CD4-positive, CD25-positive, alpha-beta regulatory T cell (primary cell): ENCODE results near the gene MISFA. TPM values are rescaled to one million over a fixed set of nuclear protein-coding genes. Genes with fewer than 3 reads are reported as not detected.
A peak's percentile ranks its signal among the peaks of the same experiment; 100 is the strongest.

Source experiments
- ATAC-seq, 2 donors: fragments of 150-1000 bp; cut with Tn5 transposase; one replicate each; pipeline ENCODE4 v1.10.0; 2021; ENCODE audit warnings: low read depth in 2 of 2, moderate number of reproducible peaks in 2 of 2, moderate library complexity in 1 of 2
- DNase-seq, 3 donors: peaks; one replicate each; pipeline versions ENCODE4 v3.0.0 to v3.0.0-alpha.2; 2012 to 2022; ENCODE audit warnings: mixed read lengths in 1 of 3
- H3K27ac ChIP-seq: one replicate; pipeline ENCODE4 v1.7.0; 2013; ENCODE audit warnings: mild to moderate bottlenecking, low read length; ENCODE audit not compliant: insufficient read depth, poor library complexity, severe bottlenecking
- H3K27me3 ChIP-seq: one replicate; pipeline ENCODE4 v1.7.0; 2013; ENCODE audit warnings: low read length; ENCODE audit not compliant: control insufficient read depth, insufficient read depth
- H3K36me3 ChIP-seq: one replicate; pipeline ENCODE4 v1.7.0; 2013; ENCODE audit warnings: mild to moderate bottlenecking, low read length, moderate library complexity; ENCODE audit not compliant: control insufficient read depth, insufficient read depth
- H3K4me1 ChIP-seq: 2 replicates; pipeline ENCODE4 v1.7.0; 2013; ENCODE audit warnings: mild to moderate bottlenecking, low read length; ENCODE audit not compliant: insufficient read depth, control insufficient read depth, poor library complexity, severe bottlenecking
- H3K4me3 ChIP-seq: one replicate; pipeline ENCODE4 v1.7.0; 2013; ENCODE audit warnings: low read depth, mild to moderate bottlenecking, low read length, moderate library complexity
- H3K9me3 ChIP-seq, 2 experiments: 1 replicate in 1 of 2; 2 replicates in 1 of 2; pipeline ENCODE4 v1.7.0; 2013; ENCODE audit warnings: low read length in 2 of 2, mild to moderate bottlenecking in 1 of 2, moderate library complexity in 1 of 2; ENCODE audit not compliant: control insufficient read depth in 2 of 2
- H3K27ac Mint-ChIP-seq, 3 donors: one replicate each; pipeline ENCODE4 v1.8.0; 2020 to 2022; ENCODE audit warnings: mild to moderate bottlenecking in 3 of 3, mixed read lengths in 3 of 3, moderate library complexity in 2 of 3
- H3K27me3 Mint-ChIP-seq: one replicate; pipeline ENCODE4 v1.8.0; 2022; ENCODE audit warnings: mild to moderate bottlenecking, mixed read lengths
- H3K36me3 Mint-ChIP-seq: one replicate; pipeline ENCODE4 v1.8.0; 2020; ENCODE audit warnings: mixed read lengths
- H3K4me1 Mint-ChIP-seq, 4 donors: one replicate each; pipeline ENCODE4 v1.8.0; 2020 to 2022; ENCODE audit warnings: mixed read lengths in 4 of 4, mild to moderate bottlenecking in 1 of 4
- H3K4me3 Mint-ChIP-seq, 4 donors: one replicate each; pipeline ENCODE4 v1.8.0; 2020 to 2022; ENCODE audit warnings: mild to moderate bottlenecking in 4 of 4, mixed read lengths in 4 of 4, moderate library complexity in 3 of 4
- H3K9me3 Mint-ChIP-seq, 7 donors: one replicate each; pipeline ENCODE4 v1.8.0; 2020 to 2022; ENCODE audit warnings: mixed read lengths in 7 of 7, mild to moderate bottlenecking in 3 of 7, moderate library complexity in 2 of 7
- polyA plus RNA-seq, 4 donors: library from polyadenylated mRNA; unstranded; fragments of 300-500 nt; fragmentation: Illumina TruSeq; gene quantifications; one replicate each; pipeline ENCODE4 v1.2.3, GENCODE V29; 2021
- total RNA-seq: library from RNA; stranded (reverse); gene quantifications from one replicate; pipeline ENCODE4 v1.2.3, GENCODE V29; 2022

The MISFA gene
- 1.1 TPM for total RNA-seq
- under 1 TPM in 2 of 4 donors, not detected in 2; 0.49 to 0.75 TPM for polyA plus RNA-seq

GRCh38 chr11:18599739-18600230 lies at the start of gene MISFA:
TSS of gene MISFA (plus strand) at chr11:18599789. CDS start at chr11:18599929, 140 bp downstream.
- Histone ChIP-seq H3K4me3 (no peak within 1 kb of the TSS), H3K9me3 (no peaks in the 10 kb centered on the region), H3K27ac (no peak within 1 kb of the TSS), H3K4me1 (no peaks in the 10 kb centered on the region), H3K36me3 (no peaks in the 10 kb centered on the region), H3K27me3 (no peaks in the 10 kb centered on the region)
- H3K36me3 Mint-ChIP-seq: no peaks in the 10 kb centered on the region
- no peaks in the 10 kb centered on the region for H3K27me3 Mint-ChIP-seq
- no peak within 1 kb of the TSS for H3K4me3 Mint-ChIP-seq
- H3K9me3 Mint-ChIP-seq: no peaks in the 10 kb centered on the region
- DNase-seq: no peak
- peak within 1 kb of the TSS in 2 of 3 donors; percentile 32 to 40 for H3K27ac Mint-ChIP-seq
- ATAC-seq: no peak
- H3K4me1 Mint-ChIP-seq: no peaks in the 10 kb centered on the region

GRCh38 chr11:18563090-18563730 lies 36.4 kb upstream of the MISFA start:
- no peaks in the 10 kb centered on the region for H3K27me3 ChIP-seq
- no peaks in the 10 kb centered on the region for H3K4me1 ChIP-seq
- H3K9me3 Mint-ChIP-seq: no peaks in the 10 kb centered on the region
- no peak for DNase-seq
- no peaks in the 10 kb centered on the region for H3K36me3 ChIP-seq
- H3K4me3 Mint-ChIP-seq: no peak overlapping the region
- H3K4me3 ChIP-seq: no peak overlapping the region
- no peaks in the 10 kb centered on the region for H3K9me3 ChIP-seq
- H3K36me3 Mint-ChIP-seq: peaks cover 16% of the 10 kb centered on the region
- ATAC-seq: no peak
- H3K27ac ChIP-seq: no peak overlapping the region
- peak overlapping the region in 1 of 3 donors; percentile 59 for H3K27ac Mint-ChIP-seq
- H3K27me3 Mint-ChIP-seq: no peaks in the 10 kb centered on the region
- H3K4me1 Mint-ChIP-seq: no peaks in the 10 kb centered on the region

GRCh38 chr11:18564149-18564548 lies 35.4 kb upstream of the MISFA start:
- Mint-ChIP-seq H3K9me3 (no peaks in the 10 kb centered on the region), H3K27me3 (no peaks in the 10 kb centered on the region), H3K4me1 (no peaks in the 10 kb centered on the region), H3K4me3 (no peak overlapping the region), H3K36me3 (peaks cover 18% of the 10 kb centered on the region), H3K27ac (no peak overlapping the region)
- H3K27me3 ChIP-seq: no peaks in the 10 kb centered on the region
- DNase-seq (no peak), ATAC-seq (no peak)
- no peaks in the 10 kb centered on the region for H3K9me3 ChIP-seq
- no peak overlapping the region for H3K4me3 ChIP-seq
- H3K4me1 ChIP-seq: no peaks in the 10 kb centered on the region
- H3K27ac ChIP-seq: no peak overlapping the region
- H3K36me3 ChIP-seq: no peaks in the 10 kb centered on the region

DNA sequence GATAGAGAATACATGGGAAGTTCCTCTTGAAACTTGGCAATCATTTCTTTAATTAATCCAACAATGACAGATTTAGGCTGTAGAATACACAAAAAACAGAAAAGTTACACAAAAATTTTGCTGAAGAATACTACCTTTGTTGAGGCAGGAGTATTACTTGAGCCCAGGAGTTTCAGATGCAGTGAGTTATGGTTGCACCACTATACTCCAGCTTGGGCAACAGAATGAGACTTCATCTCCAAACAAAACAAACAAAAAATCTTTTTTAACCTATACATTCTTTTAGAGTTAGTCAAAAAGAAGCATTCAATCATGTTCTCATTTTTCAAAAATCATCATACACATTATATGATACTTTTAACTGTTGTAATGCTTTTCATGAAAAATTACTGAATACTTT lies 33.2 kb upstream of the MISFA start:
- Mint-ChIP-seq H3K36me3 (peaks cover 15% of the 10 kb centered on the region), H3K27me3 (no peaks in the 10 kb centered on the region), H3K4me3 (no peak overlapping the region), H3K27ac (no peak overlapping the region), H3K9me3 (no peaks in the 10 kb centered on the region), H3K4me1 (peaks cover 0 to 1% (median 0%) of the 10 kb centered on the region in 4 donors)
- no peaks in the 10 kb centered on the region for H3K9me3 ChIP-seq
- no peaks in the 10 kb centered on the region for H3K4me1 ChIP-seq
- ATAC-seq (no peak), DNase-seq (no peak)
- H3K27ac ChIP-seq: no peak overlapping the region
- no peaks in the 10 kb centered on the region for H3K36me3 ChIP-seq
- no peak overlapping the region for H3K4me3 ChIP-seq
- H3K27me3 ChIP-seq: no peaks in the 10 kb centered on the region

GRCh38 chr11:18567081-18567480 lies 32.5 kb upstream of the MISFA start:
- no peak for DNase-seq
- Mint-ChIP-seq H3K36me3 (peaks cover 19% of the 10 kb centered on the region), H3K27me3 (no peaks in the 10 kb centered on the region), H3K4me3 (no peak overlapping the region), H3K27ac (no peak overlapping the region), H3K9me3 (no peaks in the 10 kb centered on the region), H3K4me1 (peaks cover 0 to 1% (median 0%) of the 10 kb centered on the region in 4 donors)
- Histone ChIP-seq H3K9me3 (no peaks in the 10 kb centered on the region), H3K27me3 (no peaks in the 10 kb centered on the region), H3K4me3 (no peak overlapping the region), H3K4me1 (no peaks in the 10 kb centered on the region), H3K36me3 (no peaks in the 10 kb centered on the region), H3K27ac (no peak overlapping the region)
- no peak for ATAC-seq

DNA sequence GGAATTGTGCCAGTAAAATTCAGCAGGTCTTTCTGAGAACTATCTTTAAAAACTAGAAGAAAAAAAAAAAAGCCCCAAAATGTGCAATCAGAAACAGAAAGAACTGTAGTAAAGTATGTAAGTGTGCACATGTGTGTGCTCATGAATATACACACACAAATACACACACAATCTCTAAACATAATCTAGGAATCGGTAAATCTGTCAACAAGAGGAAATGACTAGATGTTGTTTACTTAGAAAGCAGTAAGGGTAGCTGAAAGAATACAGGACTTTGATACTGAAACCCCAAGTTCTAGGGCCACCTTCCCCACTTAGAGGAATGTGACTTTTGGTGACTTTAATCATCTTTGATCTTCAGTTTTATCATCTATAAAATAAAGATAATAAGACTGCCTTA lies 24.2 kb upstream of the MISFA start:
- H3K36me3 Mint-ChIP-seq: peaks cover 25% of the 10 kb centered on the region
- ATAC-seq: no peak

DNA sequence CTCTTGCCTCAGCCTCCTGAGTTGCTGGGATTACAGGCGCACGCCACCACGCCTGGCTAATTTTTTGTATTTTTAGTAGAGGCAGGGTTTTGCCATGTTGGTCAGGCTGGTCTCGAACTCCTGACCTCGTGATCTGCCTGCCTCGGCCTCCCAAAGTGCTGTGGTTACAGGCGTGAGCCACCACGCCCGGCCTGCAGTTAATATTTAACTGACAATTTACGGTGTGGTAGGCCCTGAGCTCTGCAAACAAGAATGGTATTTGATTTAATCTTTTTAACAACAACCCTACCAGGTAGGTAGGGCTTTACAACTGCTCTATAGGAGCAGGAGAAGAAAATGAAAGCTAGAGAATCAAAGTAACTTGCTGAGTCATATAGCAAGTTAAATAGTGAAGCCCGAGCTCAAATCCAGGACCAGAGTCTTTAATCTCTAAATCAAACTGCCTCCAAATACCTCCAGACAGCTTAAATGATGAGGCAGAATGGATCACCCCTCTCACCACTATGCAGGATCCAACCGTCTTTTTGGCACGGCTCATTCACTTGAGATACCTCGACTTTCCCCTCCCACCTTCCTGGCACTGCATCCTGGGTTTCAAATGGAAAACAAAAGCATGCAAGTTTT lies 20.5 kb upstream of the MISFA start:
- ATAC-seq: peak; percentile 71 to 82
- Mint-ChIP-seq H3K36me3 (peaks cover 15% of the 10 kb centered on the region), H3K4me1 (peaks cover 15 to 47% (median 20%) of the 10 kb centered on the region in 4 donors), H3K9me3 (no peaks in the 10 kb centered on the region), H3K27ac (peak overlapping the region; percentile 72 to 90 (median 85)), H3K27me3 (no peaks in the 10 kb centered on the region), H3K4me3 (peak overlapping the region; percentile 55 to 87 (median 72))
- Histone ChIP-seq H3K36me3 (no peaks in the 10 kb centered on the region), H3K27ac (peak overlapping the region; percentile 58), H3K4me3 (peak overlapping the region; percentile 80), H3K4me1 (peaks cover 7% of the 10 kb centered on the region), H3K9me3 (no peaks in the 10 kb centered on the region), H3K27me3 (no peaks in the 10 kb centered on the region)
- peak in 2 of 3 donors; percentile 34 to 80 for DNase-seq

More for the DNA sequence above, 24.2 kb upstream of the MISFA start:
- no peak overlapping the region for H3K4me3 Mint-ChIP-seq
- peak overlapping the region in 1 of 3 donors; percentile 58 for H3K27ac Mint-ChIP-seq
- peak in 1 of 3 donors; percentile 12 for DNase-seq
- H3K27me3 ChIP-seq: no peaks in the 10 kb centered on the region
- no peak overlapping the region for H3K4me3 ChIP-seq
- H3K4me1 Mint-ChIP-seq: peaks cover 13 to 50% (median 20%) of the 10 kb centered on the region in 4 donors
- no peaks in the 10 kb centered on the region for H3K9me3 Mint-ChIP-seq
- no peak overlapping the region for H3K27ac ChIP-seq
- peaks cover 7% of the 10 kb centered on the region for H3K4me1 ChIP-seq
- H3K27me3 Mint-ChIP-seq: no peaks in the 10 kb centered on the region
- H3K9me3 ChIP-seq: no peaks in the 10 kb centered on the region
- H3K36me3 ChIP-seq: no peaks in the 10 kb centered on the region
